ENCODE data around the gene PRR32. TPM values are rescaled to one million over a fixed set of nuclear protein-coding genes. Genes with fewer than 3 reads are reported as not detected.
"Not testable (repeated sequence)": the region's sequence is repeated elsewhere in the genome, so short reads cannot be mapped to it uniquely, and the experiment has no call there.

PRR32 gene
- not detected in 2 replicates for total RNA-seq (2014; rRNA removed; shearing (Covaris generic))
- polyA plus RNA-seq (2016; fragmentation: Nextera tagmentation; extraction: Ambion mirVana) = not detected in 2 replicates

DNA sequence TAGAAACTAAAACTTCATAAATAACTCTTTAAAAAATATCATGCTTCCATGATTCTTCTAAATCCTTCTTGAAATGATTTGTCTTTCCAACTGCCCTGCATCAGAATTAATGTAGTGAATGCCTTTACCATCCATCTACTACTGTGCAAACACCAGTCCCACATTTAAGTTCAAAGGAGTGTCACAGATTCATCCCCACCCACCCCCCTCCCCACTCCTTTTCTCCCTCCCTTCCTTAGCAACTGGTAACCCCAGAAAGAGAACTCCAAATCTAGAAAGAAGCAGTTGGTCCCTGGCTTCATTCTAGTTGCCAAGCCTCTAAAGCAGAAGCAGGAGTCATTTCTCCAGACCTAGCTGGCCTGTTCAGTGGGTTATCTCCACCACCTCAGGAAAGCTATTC, at the start of gene PRR32:
Gene PRR32 (plus strand): TSS at position 301 of the 400 bp plus-strand sequence. CDS start 115 bp downstream, outside the sequence.
- Histone ChIP-seq H3K9me3 (ENCODE audit: low read depth) (no peaks in the 10 kb centered on the region), H3F3A (ENCODE audit: insufficient read depth) (no peaks in the 10 kb centered on the region), H3K4me2 (ENCODE audit: unreplicated experiment) (no peak within 1 kb of the TSS), H3K4me1 (ENCODE audit: insufficient read depth) (no peaks in the 10 kb centered on the region), H3K27me3 (replicated peaks; ENCODE audit: insufficient read depth) (no peaks in the 10 kb centered on the region), H3K9ac (no peak within 1 kb of the TSS), H3K27ac (no peak within 1 kb of the TSS), H3K36me3 (ENCODE audit: low read depth) (no peaks in the 10 kb centered on the region), H3K4me3 (no peak within 1 kb of the TSS), H3K9me2 (ENCODE audit: insufficient read depth) (no peaks in the 10 kb centered on the region), H4K20me1 (ENCODE audit: insufficient read depth) (no peaks in the 10 kb centered on the region), H3K79me2 (ENCODE audit: insufficient read depth) (no peaks in the 10 kb centered on the region), H2AFZ (no peak within 1 kb of the TSS)
- no peak for TF ChIP-seq EZH2phosphoT487 (IDR thresholded peaks at IDR 0.05; ENCODE audit: insufficient read depth, low read depth)
- no peak for TF ChIP-seq EZH2 (IDR thresholded peaks at IDR 0.05; ENCODE audit: insufficient read depth, poor library complexity, severe bottlenecking)
- in situ Hi-C loops (cut with MboI) = no loop called here
- no peak for DNase-seq

GRCh38 chrX:126770179-126770578, 49.4 kb upstream of the PRR32 start:
- Histone ChIP-seq H3K27ac (no peak overlapping the region), H4K20me1 (ENCODE audit: insufficient read depth) (no peaks in the 10 kb centered on the region), H3K27me3 (replicated peaks; ENCODE audit: insufficient read depth) (no peaks in the 10 kb centered on the region), H3K4me2 (ENCODE audit: unreplicated experiment) (no peak overlapping the region), H3K79me2 (ENCODE audit: insufficient read depth) (no peaks in the 10 kb centered on the region), H2AFZ (no peak overlapping the region), H3K36me3 (ENCODE audit: low read depth) (no peaks in the 10 kb centered on the region), H3F3A (ENCODE audit: insufficient read depth) (no peaks in the 10 kb centered on the region), H3K4me3 (no peak overlapping the region), H3K4me1 (ENCODE audit: insufficient read depth) (no peaks in the 10 kb centered on the region), H3K9me2 (ENCODE audit: insufficient read depth) (no peaks in the 10 kb centered on the region), H3K9ac (no peak overlapping the region), H3K9me3 (ENCODE audit: low read depth) (no peaks in the 10 kb centered on the region)
- 16 to 24% methylated on average over 5 of the region's 5 CpGs for WGBS, 2 experiments (ENCODE audit: low coverage in 1 of 2, low lambda C conversion rate in 2 of 2, missing lambda C conversion rate in 2 of 2)
- no peak for TF ChIP-seq EZH2 (IDR thresholded peaks at IDR 0.05; ENCODE audit: insufficient read depth, poor library complexity, severe bottlenecking)
- no peak for TF ChIP-seq EZH2phosphoT487 (IDR thresholded peaks at IDR 0.05; ENCODE audit: insufficient read depth, low read depth)
- in situ Hi-C loops (cut with MboI) = no loop called here
- peak; percentile 0 for DNase-seq

DNA sequence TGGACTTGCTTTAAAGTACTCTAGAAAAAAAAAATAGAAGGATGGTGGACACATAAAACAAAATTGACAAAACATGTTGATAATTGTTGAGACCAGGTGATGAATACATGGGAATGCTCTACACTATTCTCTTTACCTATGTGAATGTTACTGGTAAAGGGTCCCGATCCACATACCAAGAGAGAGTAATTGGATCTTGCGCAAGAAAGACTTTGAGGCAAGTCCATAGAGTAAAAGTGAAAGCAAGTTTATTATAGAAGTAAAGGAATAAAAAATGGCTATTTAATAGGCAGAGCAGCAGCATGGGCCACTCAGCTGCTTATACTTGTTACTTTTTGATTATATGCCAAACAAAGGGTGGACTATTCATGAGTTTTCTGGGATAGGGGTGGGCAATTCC, 34.0 kb upstream of the PRR32 start:
- Histone ChIP-seq H3K36me3 (ENCODE audit: low read depth) (no peaks in the 10 kb centered on the region), H3K9me3 (ENCODE audit: low read depth) (no peaks in the 10 kb centered on the region), H3K9ac (no peak overlapping the region), H3K4me3 (no peak overlapping the region), H3K27me3 (replicated peaks; ENCODE audit: insufficient read depth) (no peaks in the 10 kb centered on the region), H3K79me2 (ENCODE audit: insufficient read depth) (no peaks in the 10 kb centered on the region), H4K20me1 (ENCODE audit: insufficient read depth) (no peaks in the 10 kb centered on the region), H3K4me2 (ENCODE audit: unreplicated experiment) (no peak overlapping the region), H3K27ac (no peak overlapping the region), H3K4me1 (ENCODE audit: insufficient read depth) (no peaks in the 10 kb centered on the region), H3K9me2 (ENCODE audit: insufficient read depth) (no peaks in the 10 kb centered on the region), H2AFZ (no peak overlapping the region), H3F3A (ENCODE audit: insufficient read depth) (no peaks in the 10 kb centered on the region)
- 60 to 65% methylated on average over 2 of the region's 2 CpGs for WGBS, 2 experiments (ENCODE audit: low coverage in 1 of 2, low lambda C conversion rate in 2 of 2, missing lambda C conversion rate in 2 of 2)
- in situ Hi-C loops (cut with MboI) = no loop called here
- no peak for DNase-seq
- TF ChIP-seq EZH2 (IDR thresholded peaks at IDR 0.05; ENCODE audit: insufficient read depth, poor library complexity, severe bottlenecking) = no peak

DNA sequence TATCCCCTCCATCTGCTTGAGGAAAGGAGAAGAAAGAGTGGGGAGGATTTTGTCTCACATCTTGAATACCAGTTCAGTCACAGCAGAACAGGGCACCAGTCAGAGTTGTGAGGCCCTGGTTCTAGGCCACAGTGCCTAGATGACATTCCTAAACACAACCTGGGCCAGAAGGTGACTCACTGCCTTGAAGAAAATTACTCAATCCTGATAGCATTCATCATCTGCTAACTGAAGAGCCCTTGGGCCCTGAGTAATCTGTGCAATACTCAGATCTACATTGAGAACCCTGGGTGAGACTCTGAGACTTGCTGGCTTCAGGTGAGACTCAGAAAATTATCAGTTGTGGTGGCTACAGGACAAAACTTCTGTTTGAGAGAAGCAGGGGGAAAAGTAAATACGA, 20.5 kb upstream of the PRR32 start:
- Histone ChIP-seq H3K9me2 (ENCODE audit: insufficient read depth) (no peaks in the 10 kb centered on the region), H3F3A (ENCODE audit: insufficient read depth) (no peaks in the 10 kb centered on the region), H3K27ac (no peak overlapping the region), H3K9ac (no peak overlapping the region), H4K20me1 (ENCODE audit: insufficient read depth) (no peaks in the 10 kb centered on the region), H3K4me1 (ENCODE audit: insufficient read depth) (no peaks in the 10 kb centered on the region), H3K4me3 (no peak overlapping the region), H3K9me3 (ENCODE audit: low read depth) (no peaks in the 10 kb centered on the region), H3K79me2 (ENCODE audit: insufficient read depth) (no peaks in the 10 kb centered on the region), H2AFZ (no peak overlapping the region), H3K36me3 (ENCODE audit: low read depth) (no peaks in the 10 kb centered on the region), H3K27me3 (replicated peaks; ENCODE audit: insufficient read depth) (no peaks in the 10 kb centered on the region), H3K4me2 (ENCODE audit: unreplicated experiment) (no peak overlapping the region)
- DNase-seq = no peak
- TF ChIP-seq EZH2phosphoT487 (IDR thresholded peaks at IDR 0.05; ENCODE audit: insufficient read depth, low read depth) (no peak), EZH2 (IDR thresholded peaks at IDR 0.05; ENCODE audit: insufficient read depth, poor library complexity, severe bottlenecking) (no peak)
- 20 to 50% methylated on average over 1 of the region's 1 CpG for WGBS, 2 experiments (ENCODE audit: low coverage in 1 of 2, low lambda C conversion rate in 2 of 2, missing lambda C conversion rate in 2 of 2)
- in situ Hi-C loops (cut with MboI) = no loop called here

- H3K4me1 ChIP-seq (ENCODE audit: insufficient read depth); H4K20me1 ChIP-seq (ENCODE audit: insufficient read depth); H3K9me3 ChIP-seq (ENCODE audit: low read depth); H3K9me2 ChIP-seq (ENCODE audit: insufficient read depth); H3K4me3 ChIP-seq; H3K36me3 ChIP-seq (ENCODE audit: low read depth); H3F3A ChIP-seq (ENCODE audit: insufficient read depth); DNase-seq; H3K27ac ChIP-seq; H3K27me3 ChIP-seq (replicated peaks; ENCODE audit: insufficient read depth); in situ Hi-C loops (cut with MboI); H3K4me2 ChIP-seq (ENCODE audit: unreplicated experiment); H2AFZ ChIP-seq; H3K79me2 ChIP-seq (ENCODE audit: insufficient read depth); H3K9ac ChIP-seq: not testable (repeated sequence)
- 39 to 50% methylated on average over 1 to 2 of the region's 3 CpGs for WGBS, 2 experiments (ENCODE audit: low coverage in 1 of 2, low lambda C conversion rate in 2 of 2, missing lambda C conversion rate in 2 of 2)
Measured at GRCh38 chrX:126806784-126807183, 12.7 kb upstream of the PRR32 start.

Data from GM23248 (cell line).